Measurements from ENCODE around the gene ANAPC16. TPM values are rescaled to one million over a fixed set of nuclear protein-coding genes. Genes with fewer than 3 reads are reported as not detected.
"Not testable (repeated sequence)": the region's sequence is repeated elsewhere in the genome, so short reads cannot be mapped to it uniquely, and the experiment has no call there.

The ANAPC16 gene
- polyA plus RNA-seq, 3 donors from 2014 or later: 291 to 366 (median 328) TPM

DNA sequence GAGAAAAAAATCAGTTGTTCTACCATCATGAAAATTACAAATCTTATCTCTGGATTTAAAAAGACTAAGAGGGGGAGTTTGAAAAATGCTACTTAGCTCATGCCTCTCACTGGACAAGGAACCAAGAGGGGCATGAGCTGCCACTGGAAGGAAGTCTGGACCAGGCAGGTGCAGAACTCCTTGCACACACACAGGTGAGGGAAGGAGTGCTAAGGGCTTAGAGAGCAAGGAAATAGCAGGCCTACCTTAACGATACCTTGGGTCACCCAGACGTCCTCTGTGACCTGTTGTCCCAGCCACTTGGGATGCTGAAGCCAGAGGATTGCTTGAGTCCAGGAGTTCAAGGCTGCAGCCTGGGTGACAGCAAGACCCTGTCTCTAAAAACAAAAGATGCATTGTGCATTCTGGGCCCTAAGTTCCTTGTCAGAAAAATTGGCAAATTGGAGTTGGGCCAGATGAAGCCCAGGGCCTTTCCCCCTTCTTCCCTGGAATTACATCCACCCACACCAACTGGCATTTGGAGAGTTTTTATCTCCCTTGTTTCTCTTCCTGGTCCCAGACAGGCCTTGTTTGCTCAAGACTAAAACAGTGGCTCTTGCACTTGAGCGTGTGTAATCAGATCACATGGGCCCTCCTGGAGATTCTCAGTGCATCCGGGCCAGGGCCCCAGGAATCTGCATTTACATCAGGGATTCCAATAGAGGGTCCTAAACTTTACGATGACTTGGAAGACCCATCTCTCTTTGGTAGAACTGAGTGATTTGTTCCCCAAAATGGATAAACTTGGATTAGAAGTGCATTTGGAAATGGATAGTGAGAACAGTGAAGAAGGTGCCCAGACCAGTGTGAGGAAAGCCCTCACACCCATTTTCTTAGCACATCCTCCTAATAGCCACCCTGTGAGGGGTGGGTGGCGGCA is 60.9 kb downstream of the ANAPC16 start:
- Mint-ChIP-seq H3K9me3 (no peaks in the 10 kb centered on the region), H3K27me3 (ENCODE audit: low read depth in 3 of 3) (peaks cover 8 to 34% (median 24%) of the 10 kb centered on the region in 3 donors), H3K27ac (peak overlapping the region; percentile 92 to 99 (median 94)), H3K4me1 (peaks cover 45% of the 10 kb centered on the region in 2 donors), H3K36me3 (peaks cover 20 to 28% (median 24%) of the 10 kb centered on the region in 3 donors), H3K4me3 (peak overlapping the region; percentile 97 to 100 (median 99))
- peak in 1 of 3 donors; percentile 17 for DNase-seq

GRCh38 chr10:72277340-72277995 is 61.7 kb downstream of the ANAPC16 start:
- DNase-seq: no peak
- Mint-ChIP-seq H3K27me3 (ENCODE audit: low read depth in 3 of 3) (peaks cover 8 to 34% (median 24%) of the 10 kb centered on the region in 3 donors), H3K36me3 (peaks cover 20 to 28% (median 24%) of the 10 kb centered on the region in 3 donors), H3K4me1 (peaks cover 40% of the 10 kb centered on the region in 2 donors), H3K4me3 (peak overlapping the region in 1 of 5 donors; percentile 99), H3K9me3 (no peaks in the 10 kb centered on the region), H3K27ac (peak overlapping the region; percentile 80 to 99 (median 92))

- peaks cover 8 to 34% (median 24%) of the 10 kb centered on the region in 3 donors for H3K27me3 Mint-ChIP-seq (ENCODE audit: low read depth in 3 of 3)
- no peak for DNase-seq
- H3K4me1 Mint-ChIP-seq: peaks cover 35 to 36% of the 10 kb centered on the region in 2 donors
- peak overlapping the region in 2 of 5 donors; percentile 11 to 42 for H3K4me3 Mint-ChIP-seq
- peaks cover 20 to 28% (median 24%) of the 10 kb centered on the region in 3 donors for H3K36me3 Mint-ChIP-seq
- peak overlapping the region; percentile 77 to 99 (median 92) for H3K27ac Mint-ChIP-seq
- no peaks in the 10 kb centered on the region for H3K9me3 Mint-ChIP-seq
These were observed 62.3 kb downstream of the ANAPC16 start for GRCh38 chr10:72277996-72278667.

DNA sequence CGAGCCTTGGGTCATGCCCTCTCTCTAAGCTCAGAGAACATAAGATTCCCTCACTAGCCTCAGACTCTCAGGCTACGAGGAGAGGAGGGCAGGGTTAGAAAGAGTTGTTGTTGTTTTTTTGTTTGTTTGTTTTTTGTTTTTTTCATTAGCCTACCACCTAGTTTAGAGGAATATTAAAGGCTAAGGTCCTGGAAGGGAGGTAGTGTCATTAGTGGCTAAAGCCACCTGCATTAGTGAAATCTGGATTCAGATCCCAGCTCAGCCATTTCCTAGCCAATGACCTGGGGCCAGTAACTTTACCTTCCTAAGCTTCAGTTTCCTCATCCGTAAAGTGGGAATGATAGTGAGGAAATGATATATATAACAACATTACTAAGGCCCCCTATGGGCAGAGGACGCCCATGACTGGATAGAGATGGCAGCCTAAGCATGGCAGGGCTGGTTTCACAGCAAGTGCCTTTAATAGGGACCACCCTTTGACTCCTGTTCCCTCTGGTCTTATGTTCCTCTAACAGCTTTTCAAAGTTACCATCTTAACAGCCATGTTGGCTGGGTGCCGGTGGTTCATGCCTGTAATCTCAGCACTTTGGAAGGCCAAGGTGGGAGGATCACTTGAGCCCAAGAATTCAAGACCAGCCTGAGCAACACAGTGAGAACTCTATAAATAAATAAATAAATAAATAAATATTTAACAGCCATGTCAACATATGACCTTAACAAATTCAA is 63.0 kb downstream of the ANAPC16 start:
- H3K27ac Mint-ChIP-seq: peak overlapping the region; percentile 69 to 99 (median 86)
- no peaks in the 10 kb centered on the region for H3K9me3 Mint-ChIP-seq
- peaks cover 20 to 27% (median 24%) of the 10 kb centered on the region in 3 donors for H3K36me3 Mint-ChIP-seq
- no peak for DNase-seq
- H3K4me3 Mint-ChIP-seq: peak overlapping the region in 1 of 5 donors; percentile 42
- H3K4me1 Mint-ChIP-seq: peaks cover 35% of the 10 kb centered on the region in 2 donors
- peaks cover 6 to 29% (median 20%) of the 10 kb centered on the region in 3 donors for H3K27me3 Mint-ChIP-seq (ENCODE audit: low read depth in 3 of 3)

DNA sequence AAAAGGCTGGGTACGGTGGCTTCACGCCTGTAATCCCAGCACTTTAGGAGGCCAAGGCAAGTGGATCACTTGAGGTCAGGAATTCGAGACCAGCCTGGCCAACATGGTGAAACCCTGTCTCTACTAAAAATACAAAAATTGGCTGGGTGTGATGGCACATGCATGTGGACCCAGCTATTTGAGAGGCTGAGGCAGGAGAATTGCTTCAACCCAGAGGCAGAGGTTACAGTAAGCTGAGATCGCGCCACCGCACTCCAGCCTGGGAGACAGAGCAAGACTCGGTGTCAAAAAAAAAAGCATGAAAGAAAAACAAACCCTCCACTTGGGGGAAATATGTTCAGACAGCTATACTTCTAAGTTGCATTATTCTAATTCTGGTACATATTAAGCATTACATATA is 63.8 kb downstream of the ANAPC16 start:
- peaks cover 5 to 23% (median 17%) of the 10 kb centered on the region in 3 donors for H3K27me3 Mint-ChIP-seq (ENCODE audit: low read depth in 3 of 3)
- H3K27ac Mint-ChIP-seq: peak overlapping the region in 2 of 6 donors; percentile 60 to 65
- peaks cover 19 to 23% (median 22%) of the 10 kb centered on the region in 3 donors for H3K36me3 Mint-ChIP-seq
- H3K9me3 Mint-ChIP-seq, DNase-seq, H3K4me3 Mint-ChIP-seq: not testable (repeated sequence)
- peaks cover 35 to 36% of the 10 kb centered on the region in 2 donors for H3K4me1 Mint-ChIP-seq

DNA sequence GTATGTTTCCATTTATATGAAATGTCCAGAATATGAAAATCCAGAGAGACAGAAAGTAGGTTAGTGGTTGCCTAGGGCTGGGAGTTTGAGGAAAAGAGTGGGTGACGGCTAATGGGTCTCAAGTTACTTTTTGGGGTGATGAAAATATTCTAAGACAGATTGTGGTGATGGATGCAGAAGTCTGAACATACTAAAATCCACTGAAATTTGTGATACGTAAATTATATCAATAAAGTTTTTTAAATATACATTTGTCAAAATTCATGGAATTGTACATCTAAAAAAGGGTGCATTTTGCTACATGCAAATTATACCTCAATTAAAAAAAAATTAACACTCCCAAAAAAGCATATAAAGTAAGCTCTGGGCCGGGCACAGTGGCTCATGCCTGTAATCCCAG is 67.3 kb downstream of the ANAPC16 start:
- H3K27me3 Mint-ChIP-seq (ENCODE audit: low read depth in 3 of 3): peaks cover 0 to 2% (median 0%) of the 10 kb centered on the region in 3 donors
- no peaks in the 10 kb centered on the region for H3K36me3 Mint-ChIP-seq
- peaks cover 23 to 26% of the 10 kb centered on the region in 2 donors for H3K4me1 Mint-ChIP-seq
- no peaks in the 10 kb centered on the region for H3K9me3 Mint-ChIP-seq
- no peak for DNase-seq
- no peak overlapping the region for H3K4me3 Mint-ChIP-seq
- H3K27ac Mint-ChIP-seq: peak overlapping the region in 1 of 6 donors; percentile 26

Other genes starting within 250 kb of the ANAPC16 start
- gene SPOCK2, start 127.5 kb upstream of the ANAPC16 start, polyA plus RNA-seq: 10 to 100 TPM; 58.8 to 86.0 (median 69.0) TPM
- 10 to 100 TPM; 36.9 to 57.6 (median 40.5) TPM for gene ASCC1, start 264 bp downstream of the ANAPC16 start, polyA plus RNA-seq
- gene DDIT4, start 57.9 kb downstream of the ANAPC16 start, polyA plus RNA-seq: 100 to 1,000 TPM; 437 to 876 (median 450) TPM
- 10 to 100 TPM; 12.2 to 32.0 (median 12.4) TPM for gene DNAJB12, start 138.9 kb downstream of the ANAPC16 start, polyA plus RNA-seq

Data from immature natural killer cell (primary cell).